ENCODE results near the gene HSD11B2.

HSD11B2 gene

GRCh38 chr16:67435758-67436164, 4.8 kb downstream of the HSD11B2 start:
- no peak for DNase-seq

GRCh38 chr16:67436640-67437193, 5.8 kb downstream of the HSD11B2 start:
- DNase-seq, result no peak

GRCh38 chr16:67437513-67437912, 6.6 kb downstream of the HSD11B2 start:
- DNase-seq, result no peak

- no peak for DNase-seq
Measured at GRCh38 chr16:67438098-67438791, 7.3 kb downstream of the HSD11B2 start.

- no peak for DNase-seq
Measured at GRCh38 chr16:67438824-67439393, 8.0 kb downstream of the HSD11B2 start.

GRCh38 chr16:67441271-67441753, 10.4 kb downstream of the HSD11B2 start:
- DNase-seq, result peak in 1 of 2 experiments; percentile 83

- peak in 1 of 2 experiments; percentile 67 for DNase-seq
Measured at GRCh38 chr16:67441907-67442306, 11.0 kb downstream of the HSD11B2 start.

GRCh38 chr16:67442581-67443255, 11.8 kb downstream of the HSD11B2 start:
- no peak for DNase-seq

- peak in 1 of 2 experiments; percentile 29 for DNase-seq
Measured at GRCh38 chr16:67443265-67443664, 12.3 kb downstream of the HSD11B2 start.

- no peak for DNase-seq
Measured at GRCh38 chr16:67444259-67445125, 13.6 kb downstream of the HSD11B2 start.

- no peak for DNase-seq
Measured at GRCh38 chr16:67445126-67445426, 14.2 kb downstream of the HSD11B2 start.

- no peak for DNase-seq
Measured at GRCh38 chr16:67445441-67445912, 14.6 kb downstream of the HSD11B2 start.

GRCh38 chr16:67445913-67446907, 15.3 kb downstream of the HSD11B2 start:
- DNase-seq, result no peak

GRCh38 chr16:67446968-67447507, 16.1 kb downstream of the HSD11B2 start:
- no peak for DNase-seq

- DNase-seq, result peak in 1 of 2 experiments; percentile 24
Measured at GRCh38 chr16:67447508-67448076, 16.7 kb downstream of the HSD11B2 start.

GRCh38 chr16:67448580-67448979, 17.7 kb downstream of the HSD11B2 start:
- no peak for DNase-seq

- DNase-seq, result peak in 1 of 2 experiments; percentile 9
Measured at GRCh38 chr16:67449336-67449735, 18.4 kb downstream of the HSD11B2 start.

- DNase-seq, result no peak
Measured at GRCh38 chr16:67449739-67450138, 18.8 kb downstream of the HSD11B2 start.

GRCh38 chr16:67451061-67451703, 20.3 kb downstream of the HSD11B2 start:
- DNase-seq, result peak in 1 of 2 experiments; percentile 38
